GM19328 (cell line): Measurements from ENCODE around the gene NCAPD3.
"Not testable (repeated sequence)": the region's sequence is repeated elsewhere in the genome, so short reads cannot be mapped to it uniquely, and the experiment has no call there.

Experiments
- ATAC-seq: cut with Tn5 transposase; IDR thresholded peaks from one replicate; pipeline ENCODE4 v1.9.1; 2021; ENCODE audit warnings: mild to moderate bottlenecking, moderate library complexity; ENCODE audit not compliant: unreplicated experiment

NCAPD3 gene

DNA sequence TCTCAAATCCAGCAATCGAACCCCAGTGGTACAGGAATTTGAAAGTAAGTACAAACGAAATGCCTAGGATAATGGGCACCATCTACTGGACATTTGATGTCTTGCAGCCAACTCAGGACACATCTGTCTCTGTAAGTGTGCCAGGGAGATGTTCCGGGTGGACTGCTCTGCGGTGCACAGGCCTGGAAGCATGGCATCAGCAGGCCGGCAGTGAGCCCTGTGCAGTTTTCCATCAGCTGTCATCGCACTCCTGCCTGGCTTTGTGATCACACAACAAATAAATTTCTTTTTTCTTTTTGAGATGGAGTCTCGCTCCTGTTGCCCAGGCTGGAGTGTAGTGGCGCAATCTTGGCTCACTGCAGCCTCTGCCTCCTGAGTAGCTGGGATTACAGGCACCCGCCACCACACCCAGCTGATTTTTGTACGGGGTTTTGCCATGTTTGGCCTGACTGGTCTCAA, 83.9 kb downstream of the NCAPD3 start:
- ATAC-seq = no peak

DNA sequence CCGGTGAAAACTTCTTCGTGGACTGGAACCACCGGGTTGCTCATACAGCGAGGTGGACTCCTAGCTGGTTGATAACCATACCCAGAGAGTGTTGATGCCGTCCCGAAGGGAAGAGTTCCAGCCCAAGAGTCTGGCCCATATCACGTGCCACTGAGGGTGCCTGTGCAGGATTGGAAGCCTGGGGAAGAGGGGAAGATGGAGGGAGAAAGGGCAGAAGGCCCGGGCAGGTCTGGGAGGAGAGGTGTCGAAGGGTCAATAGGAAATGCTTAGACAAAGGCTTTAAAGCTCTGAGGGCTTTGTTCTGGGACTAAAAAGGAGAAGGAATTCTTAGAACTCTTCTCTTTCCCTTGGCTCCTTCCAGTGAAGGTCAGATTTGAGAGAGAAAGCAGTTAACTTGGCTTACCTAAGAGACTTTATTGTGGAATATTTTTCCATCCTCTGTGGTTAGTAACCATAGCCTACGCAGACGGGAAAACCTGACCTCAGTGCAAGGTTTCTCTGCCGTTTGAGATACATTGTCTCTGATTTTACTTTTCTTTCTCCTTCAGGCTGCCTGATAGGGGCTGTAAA, 84.4 kb downstream of the NCAPD3 start:
- no peak for ATAC-seq

DNA sequence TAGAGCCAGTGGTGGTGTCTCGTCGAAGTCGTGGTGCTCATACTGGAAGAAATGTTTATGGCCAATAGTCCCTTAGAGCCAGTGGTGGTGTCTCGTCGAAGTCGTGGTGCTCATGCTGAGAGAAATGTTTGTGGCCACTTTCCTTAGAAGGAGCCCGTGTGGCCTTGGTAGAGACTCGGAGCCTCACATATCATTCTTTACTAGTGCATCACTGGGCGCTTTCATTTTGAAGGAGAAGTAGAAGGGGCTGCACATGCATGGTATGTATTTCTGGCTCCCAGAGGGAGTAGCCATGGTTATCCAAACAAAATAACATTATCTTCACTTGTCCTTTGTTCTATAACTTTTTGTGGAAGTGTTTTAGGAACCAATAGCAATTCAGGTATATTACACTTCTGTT, 85.4 kb downstream of the NCAPD3 start:
- no peak for ATAC-seq

DNA sequence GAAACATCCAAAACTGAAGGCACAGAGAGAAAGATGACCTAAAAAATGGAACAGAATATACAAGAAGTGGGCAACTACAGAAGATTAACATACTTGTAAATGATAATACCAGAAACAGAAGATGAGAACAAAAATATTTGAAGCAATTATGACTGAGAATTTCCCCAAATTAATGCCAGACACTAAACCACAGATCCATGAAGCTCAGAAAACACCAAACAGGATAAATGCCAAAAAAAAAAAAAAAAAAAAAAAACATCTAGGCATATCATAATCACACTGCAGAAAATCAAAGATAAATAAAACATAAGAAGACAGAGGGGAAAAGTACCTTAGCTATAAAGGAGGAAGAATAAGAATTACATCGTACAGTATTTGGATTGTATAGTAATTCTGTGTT, 89.6 kb downstream of the NCAPD3 start:
- no peak for ATAC-seq

DNA sequence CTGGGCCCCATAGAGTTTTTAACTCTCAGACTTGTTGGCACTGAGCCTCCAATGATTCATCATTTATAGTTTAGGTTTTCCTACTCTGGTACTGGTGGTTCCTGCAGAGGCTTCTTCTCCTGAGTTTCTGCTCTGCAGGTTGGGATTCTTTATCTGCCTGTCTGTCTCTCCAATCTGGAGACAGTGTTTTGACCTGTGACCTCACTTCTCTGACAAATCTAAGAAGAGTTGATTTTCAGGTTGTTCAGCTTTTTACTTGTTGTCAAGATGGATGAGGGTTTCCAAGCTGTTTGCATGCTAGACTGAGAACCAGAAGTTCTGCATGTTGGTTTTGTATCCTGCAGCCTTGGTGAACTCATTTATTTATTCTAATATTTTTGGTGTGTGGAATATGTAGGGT, 91.0 kb downstream of the NCAPD3 start:
- no peak for ATAC-seq

DNA sequence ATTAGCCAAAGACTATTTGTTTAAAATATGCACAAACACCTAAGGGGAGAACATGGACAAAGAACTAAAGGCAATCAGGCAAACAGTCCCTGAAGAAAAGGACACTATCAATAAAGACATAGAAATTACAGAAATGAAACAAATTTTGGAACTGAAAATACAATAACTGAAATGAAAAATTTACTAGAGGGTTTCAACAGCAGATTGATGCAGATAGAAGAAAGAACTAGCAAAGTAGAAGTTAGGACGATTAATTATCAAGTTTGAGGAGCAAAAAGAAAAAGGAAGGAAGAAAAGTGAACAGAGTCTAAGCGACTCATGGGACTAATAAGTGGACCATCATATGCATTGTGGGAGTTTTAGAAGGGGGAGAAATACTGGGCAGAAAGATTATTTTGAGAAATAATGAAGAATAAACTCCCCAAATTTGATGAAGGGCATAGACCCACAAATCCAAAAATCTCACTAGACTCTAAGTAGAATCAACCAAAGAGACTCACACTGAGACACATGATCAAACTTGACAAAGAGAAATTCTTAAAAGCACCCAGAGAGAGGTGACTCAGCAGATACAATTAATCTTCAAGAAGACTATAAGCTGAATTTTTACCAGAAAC, 92.0 kb downstream of the NCAPD3 start:
- ATAC-seq = no peak

DNA sequence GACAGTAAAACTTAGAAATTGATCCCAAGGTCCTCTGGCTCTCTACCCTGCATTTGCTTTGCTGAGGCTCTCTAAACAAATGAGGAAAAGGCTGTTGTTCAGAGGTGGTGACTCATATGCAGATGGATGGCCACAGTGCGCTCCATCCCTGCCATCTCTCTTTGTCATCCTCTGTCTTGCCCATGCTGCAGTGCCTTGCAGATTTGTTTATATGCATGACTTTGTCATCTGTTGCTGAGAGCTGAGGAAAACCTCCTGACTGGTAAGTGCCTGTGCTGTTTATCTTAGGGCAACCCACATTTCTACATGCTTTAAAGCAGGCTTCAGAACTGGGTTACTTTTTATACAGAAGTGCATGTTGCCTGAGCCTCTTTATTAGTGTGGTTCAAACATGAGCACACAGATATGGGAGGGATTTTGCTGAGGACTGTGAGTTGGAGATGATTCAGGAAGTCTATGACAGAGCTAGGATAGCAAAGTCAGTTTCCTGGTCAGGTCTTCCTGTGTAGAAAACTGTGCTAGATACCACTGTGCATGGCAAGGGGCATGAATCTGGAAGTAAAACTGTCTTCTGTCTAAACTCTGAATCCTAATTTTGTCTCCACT, 97.4 kb downstream of the NCAPD3 start:
- ATAC-seq = no peak

DNA sequence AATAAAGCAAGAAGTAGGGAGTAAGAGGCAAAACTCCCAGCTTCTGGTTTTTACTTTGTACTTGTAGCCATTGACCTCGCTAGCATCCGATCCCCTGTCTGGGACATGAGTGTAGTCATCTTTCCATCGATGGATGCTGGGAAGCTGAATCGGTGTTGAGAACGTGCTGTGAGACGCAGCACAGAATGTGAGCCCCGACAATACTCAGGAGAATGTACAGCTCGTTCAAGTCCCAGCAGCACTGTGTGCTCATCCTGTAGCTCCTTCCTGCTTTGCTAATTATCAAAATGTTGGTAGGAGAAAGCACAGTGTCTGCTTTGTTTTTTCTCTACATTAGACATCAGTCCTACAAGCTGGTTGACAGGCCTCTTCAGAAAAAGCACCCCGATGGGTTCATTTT, 98.3 kb downstream of the NCAPD3 start:
- ATAC-seq = no peak

DNA sequence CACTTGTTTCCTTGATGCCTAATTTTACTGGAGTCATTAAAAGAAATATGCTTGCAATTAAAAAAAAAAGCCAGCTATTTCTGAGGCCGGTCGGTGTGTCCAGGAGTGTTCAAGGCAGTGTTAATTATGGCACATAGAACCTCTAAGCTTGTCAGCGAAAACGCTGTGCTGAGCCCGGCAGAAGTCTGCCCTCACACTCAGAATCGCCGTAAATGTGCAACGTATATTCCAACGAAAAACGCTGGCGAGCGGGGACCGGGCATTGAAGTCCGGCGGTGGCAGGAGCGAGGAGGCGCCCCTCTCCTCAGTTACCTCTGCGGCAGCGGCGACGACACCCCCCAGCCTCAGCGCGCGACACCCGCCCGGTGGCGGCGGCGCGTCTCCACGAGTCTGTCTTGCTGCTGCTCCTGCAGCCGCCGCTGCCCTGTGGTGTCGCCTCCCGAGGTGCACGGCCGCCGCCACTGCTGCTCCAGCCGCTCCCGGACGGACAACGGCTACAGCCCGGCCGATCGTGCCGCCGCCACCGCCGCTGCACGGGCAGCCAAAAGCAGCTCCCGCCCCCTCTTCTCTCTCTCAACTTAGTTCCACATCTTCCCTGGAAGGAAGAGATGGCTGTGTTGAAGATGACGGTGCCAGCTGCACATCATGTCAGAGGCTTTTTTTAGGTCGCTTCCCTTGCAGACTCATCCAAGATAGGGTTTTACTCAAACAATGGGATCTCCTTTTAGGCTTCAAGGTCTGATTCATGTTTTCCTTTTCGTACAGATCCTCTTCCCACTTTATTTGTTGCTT, 98.9 kb downstream of the NCAPD3 start:
- no peak for ATAC-seq

DNA sequence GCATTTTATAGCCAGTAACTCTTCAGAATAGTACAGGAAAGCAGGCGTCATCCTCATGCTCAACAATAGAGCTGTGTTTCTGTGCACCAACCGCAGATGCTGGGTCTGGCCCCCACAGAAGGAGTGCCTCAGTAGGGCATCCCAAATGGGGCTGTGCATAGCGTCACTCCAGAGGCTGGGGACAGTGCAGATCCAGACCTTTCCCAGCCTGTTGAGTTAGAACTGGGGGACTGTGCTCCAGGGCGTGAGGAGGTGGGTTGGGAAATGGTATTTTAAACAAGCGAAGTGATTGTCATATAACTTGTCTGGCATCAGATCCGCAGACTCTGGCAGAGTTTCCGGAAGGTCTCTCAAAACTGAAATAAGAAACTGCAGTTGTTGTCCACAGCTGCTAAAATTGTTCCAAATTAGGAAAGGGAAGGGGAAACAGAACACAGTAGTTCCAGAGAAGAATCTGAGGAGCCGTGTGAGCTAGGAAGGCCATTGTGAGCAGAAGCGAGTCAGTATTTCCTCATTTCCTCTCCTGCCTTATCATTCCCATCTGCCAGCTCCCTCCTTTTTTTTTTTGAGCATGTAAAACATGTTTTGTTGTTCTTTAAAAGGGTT, 102.7 kb downstream of the NCAPD3 start:
- ATAC-seq = no peak

DNA sequence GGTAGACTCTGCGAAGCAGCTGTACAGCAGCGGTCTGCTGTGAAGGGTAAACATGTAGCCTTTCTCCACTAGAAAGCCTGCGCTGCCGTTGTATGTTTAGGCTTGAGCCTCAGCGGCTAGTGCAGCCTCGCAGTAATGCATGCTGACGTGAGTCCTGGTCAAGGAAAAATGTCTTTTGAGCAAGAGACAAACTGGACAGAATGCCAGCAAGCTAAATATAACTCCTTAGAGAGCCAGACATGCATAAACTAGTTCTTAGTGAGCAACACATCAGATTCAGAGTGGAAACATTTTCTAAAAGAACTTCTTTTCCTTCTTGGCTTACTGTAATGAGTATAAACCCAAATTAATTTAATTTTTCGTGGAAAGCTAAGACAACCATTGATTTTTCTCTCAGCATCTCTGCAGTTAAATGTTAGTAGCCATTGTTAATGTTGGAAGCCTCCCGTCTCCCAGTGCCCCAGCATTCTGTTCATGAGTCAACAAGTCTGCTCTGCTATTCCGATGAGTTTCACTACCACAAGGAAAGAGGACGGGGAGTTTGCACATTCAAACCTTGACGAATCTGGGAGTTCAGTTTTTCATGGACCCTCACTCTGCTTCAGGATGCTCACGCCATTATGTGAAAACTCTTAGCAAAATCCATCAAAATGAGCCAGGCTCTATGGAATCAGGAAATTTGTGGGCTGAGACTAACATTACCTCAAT, 103.5 kb downstream of the NCAPD3 start:
- no peak for ATAC-seq

DNA sequence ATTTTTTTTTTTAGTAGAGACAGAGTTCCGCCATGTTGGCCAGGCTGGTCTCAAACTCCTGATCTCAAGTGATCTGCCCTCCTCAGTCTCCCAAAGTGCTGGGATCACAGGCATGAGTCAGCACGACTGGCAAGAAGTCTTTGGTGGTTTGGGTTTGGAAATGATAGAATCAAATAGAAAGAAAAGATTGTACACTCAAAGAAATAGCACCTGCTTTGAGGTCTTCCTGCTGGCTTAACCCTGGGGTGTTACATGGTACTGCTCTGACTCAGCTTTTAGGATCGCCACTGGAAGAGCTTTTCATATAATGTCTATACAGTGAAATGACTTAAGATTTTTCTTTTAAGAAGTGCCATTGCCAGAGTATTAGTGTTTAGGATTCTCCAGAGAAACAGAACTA, 104.7 kb downstream of the NCAPD3 start:
- ATAC-seq = no peak

DNA sequence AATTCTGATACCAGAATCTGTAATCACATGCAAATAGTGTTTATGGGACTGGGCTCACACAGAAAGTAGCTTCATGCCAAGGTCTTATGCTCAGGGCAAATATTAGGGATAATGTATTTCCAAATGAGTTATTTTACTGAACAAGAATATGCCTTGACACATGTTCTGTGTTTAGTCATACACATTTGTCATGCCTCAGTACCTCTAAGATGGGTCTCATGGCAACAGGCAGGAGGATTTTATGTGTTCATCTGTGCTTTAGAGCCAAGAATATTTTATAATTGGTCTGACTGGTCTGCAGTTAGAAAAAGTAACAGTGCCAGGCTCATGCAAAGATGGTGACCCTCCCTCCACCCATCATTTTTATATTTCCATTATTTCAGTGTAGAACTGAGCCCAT, 105.8 kb downstream of the NCAPD3 start:
- no peak for ATAC-seq

DNA sequence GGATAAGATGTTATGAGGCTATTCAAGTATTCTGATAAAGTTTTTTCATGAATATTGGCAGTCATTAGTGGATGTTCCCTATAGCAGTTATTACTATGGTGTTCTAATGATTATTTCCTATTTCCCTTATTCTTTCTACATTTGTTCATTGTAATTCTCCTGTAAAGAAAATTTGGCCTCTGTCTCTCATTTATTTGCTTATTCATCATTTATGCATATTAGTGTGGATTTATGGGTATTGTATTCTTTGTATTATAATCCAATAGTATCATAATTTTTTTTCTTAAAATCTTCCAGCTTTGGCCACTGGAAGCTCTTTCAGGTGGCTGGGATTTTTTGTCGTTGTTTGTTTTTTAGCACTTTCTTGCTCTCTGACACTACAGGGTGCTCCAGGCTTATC, 107.6 kb downstream of the NCAPD3 start:
- ATAC-seq = no peak

DNA sequence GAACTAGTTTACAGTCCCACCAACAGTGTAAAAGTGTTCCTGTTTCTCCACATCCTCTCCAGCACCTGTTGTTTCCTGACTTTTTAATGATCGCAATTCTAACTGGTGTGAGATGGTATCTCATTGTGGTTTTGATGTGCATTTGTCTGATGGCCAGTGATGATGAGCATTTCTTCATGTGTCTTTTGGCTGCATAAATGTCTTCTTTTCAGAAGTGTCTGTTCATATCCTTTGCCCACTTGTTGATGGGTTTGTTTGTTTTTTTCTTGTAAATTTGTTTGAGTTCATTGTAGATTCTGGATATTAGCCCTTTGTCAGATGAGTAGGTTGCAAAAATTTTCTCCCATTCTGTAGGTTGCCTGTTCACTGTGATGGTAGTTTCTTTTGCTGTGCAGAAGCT, 110.0 kb downstream of the NCAPD3 start:
- ATAC-seq = not testable (repeated sequence)

DNA sequence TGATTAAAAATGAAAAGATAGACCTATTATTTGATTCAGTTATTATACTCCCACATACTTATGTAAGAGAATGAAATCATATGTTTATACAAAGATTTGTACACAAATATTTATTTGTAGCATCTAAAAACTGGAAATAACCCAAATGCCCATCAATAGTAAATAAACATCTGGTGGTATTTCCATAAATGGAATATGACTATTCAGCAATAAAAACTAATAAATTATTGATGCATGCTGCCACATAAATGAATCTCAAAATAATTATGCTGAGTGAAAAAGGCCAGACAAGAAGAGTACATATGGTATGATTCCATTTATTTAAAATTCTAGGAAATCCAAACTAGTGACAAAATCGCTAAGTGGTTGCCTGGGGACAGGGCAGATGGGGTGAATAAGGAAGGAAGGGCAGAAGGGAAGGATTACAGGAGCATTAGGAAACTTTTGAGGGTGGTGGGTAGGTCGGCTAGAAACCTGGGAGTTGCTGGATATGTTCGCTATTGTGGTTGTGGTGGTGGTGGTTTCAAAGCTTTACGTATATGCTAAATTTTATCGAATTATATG, 113.4 kb downstream of the NCAPD3 start:
- no peak for ATAC-seq
